Measurements from ENCODE around the gene LSAMP.

Gene LSAMP

GRCh38 chr3:116388867-116389385, 56.4 kb downstream of the LSAMP start:
- H3K9me3 ChIP-seq (ENCODE audit: control insufficient read depth, insufficient read depth, low read depth, low read length) = no peaks in the 10 kb centered on the region
- TF ChIP-seq HIC1 (tag by site-specific recombination; IDR thresholded peaks at IDR 0.05) (no peak), ZNF623 (tag by site-specific recombination; IDR thresholded peaks at IDR 0.05) (no peak), ZNF202 (tag by site-specific recombination; IDR thresholded peaks at IDR 0.05; ENCODE audit: borderline replicate concordance) (no peak), FEZF1 (tag by site-specific recombination; IDR thresholded peaks at IDR 0.05) (no peak), PRDM6 (tag by site-specific recombination; IDR thresholded peaks at IDR 0.05) (no peak), ZNF585B (tag by site-specific recombination; IDR thresholded peaks at IDR 0.05) (no peak), SP2 (tag by site-specific recombination; IDR thresholded peaks at IDR 0.05) (no peak), YY2 (tag by site-specific recombination; IDR thresholded peaks at IDR 0.05) (no peak), ZFP69B (tag by site-specific recombination; IDR thresholded peaks at IDR 0.05) (no peak), ZNF155 (tag by site-specific recombination; IDR thresholded peaks at IDR 0.05) (no peak), ZNF362 (tag by site-specific recombination; IDR thresholded peaks at IDR 0.05) (no peak), ZNF112 (tag by site-specific recombination; IDR thresholded peaks at IDR 0.05) (no peak), ZNF529 (tag by site-specific recombination; IDR thresholded peaks at IDR 0.05; ENCODE audit: insufficient replicate concordance) (no peak), GLIS1 (tag by site-specific recombination; IDR thresholded peaks at IDR 0.05) (no peak), ZNF398 (tag by site-specific recombination; IDR thresholded peaks at IDR 0.05) (no peak)
- ChIA-PET POLR2A (no interaction called here), CTCF (no interaction called here)
- no peaks in the 10 kb centered on the region for H3K4me1 ChIP-seq (ENCODE audit: control insufficient read depth, insufficient read depth, low read length)
- no peaks in the 10 kb centered on the region for H3K36me3 ChIP-seq (ENCODE audit: control insufficient read depth in 2 of 2, insufficient read depth in 1 of 2, low read length in 2 of 2)
- no peak overlapping the region for H3K4me3 ChIP-seq (ENCODE audit: low read depth, low read length)
- H3K27ac ChIP-seq (ENCODE audit: extremely low read depth, low read depth, low read length) = no peak overlapping the region

GRCh38 chr3:116386168-116386567, 59.1 kb downstream of the LSAMP start:
- CTCF ChIA-PET = no interaction called here
- no peaks in the 10 kb centered on the region for H3K9me3 ChIP-seq (ENCODE audit: control insufficient read depth, insufficient read depth, low read depth, low read length)
- H3K4me1 ChIP-seq (ENCODE audit: control insufficient read depth, insufficient read depth, low read length) = no peaks in the 10 kb centered on the region
- TF ChIP-seq ZSCAN5A (tag by site-specific recombination; IDR thresholded peaks at IDR 0.05) (no peak), SCRT1 (tag by site-specific recombination; IDR thresholded peaks at IDR 0.05; ENCODE audit: borderline replicate concordance) (no peak), ZXDB (tag by site-specific recombination; IDR thresholded peaks at IDR 0.05) (no peak)
- no peak overlapping the region for H3K27ac ChIP-seq (ENCODE audit: extremely low read depth, low read depth, low read length)
- H3K36me3 ChIP-seq (ENCODE audit: control insufficient read depth in 2 of 2, insufficient read depth in 1 of 2, low read length in 2 of 2) = no peaks in the 10 kb centered on the region
- H3K4me3 ChIP-seq (ENCODE audit: low read depth, low read length) = no peak overlapping the region
- POLR2A ChIA-PET = no interaction called here
